ENCODE data around the gene KRTAP1-1. TPM values are rescaled to one million over a fixed set of nuclear protein-coding genes. Genes with fewer than 3 reads are reported as not detected.

Gene KRTAP1-1
- not detected in 5 replicates for total RNA-seq (2022; extraction: Qiagen RNA extraction)

GRCh38 chr17:41040783-41041571 is at the start of gene KRTAP1-1:
TSS of gene KRTAP1-1 (minus strand) at chr17:41041450. CDS start at chr17:41041397, 53 bp downstream.

GRCh38 chr17:41084100-41084856 is 43.0 kb upstream of the KRTAP1-1 start, which contains the start of gene KRTAP4-7:
TSS of gene KRTAP4-7 (plus strand) at chr17:41084150. CDS start at chr17:41084207, 57 bp downstream.

GRCh38 chr17:41065829-41066624 is 24.8 kb upstream of the KRTAP1-1 start, which contains the start of gene KRTAP2-4:
TSS of gene KRTAP2-4 (minus strand) at chr17:41065879. CDS start at chr17:41065845, 34 bp downstream.

GRCh38 chr17:41060052-41060604 is 18.9 kb upstream of the KRTAP1-1 start, which contains the start of gene KRTAP2-3:
TSS of gene KRTAP2-3 (minus strand) at chr17:41060114. CDS start at chr17:41060050, 64 bp downstream.

GRCh38 chr17:41055130-41055529 is 13.9 kb upstream of the KRTAP1-1 start, which contains the start of gene KRTAP2-2:
TSS of gene KRTAP2-2 (minus strand) at chr17:41055230. CDS start at chr17:41055211, 19 bp downstream.

GRCh38 chr17:41046735-41047465 is 5.7 kb upstream of the KRTAP1-1 start, which contains the start of gene KRTAP2-1:
TSS of gene KRTAP2-1 (minus strand) at chr17:41047316. CDS start at chr17:41047267, 49 bp downstream.

GRCh38 chr17:41034346-41034935 is 6.8 kb downstream of the KRTAP1-1 start, which contains the start of gene KRTAP1-3:
TSS of gene KRTAP1-3 (minus strand) at chr17:41034874. CDS start at chr17:41034821, 53 bp downstream.

GRCh38 chr17:41029633-41030245 is 11.5 kb downstream of the KRTAP1-1 start, which contains the start of gene KRTAP1-4:
TSS of gene KRTAP1-4 (minus strand) at chr17:41030195. CDS start at chr17:41030078, 117 bp downstream.

GRCh38 chr17:41026715-41027471 is 14.4 kb downstream of the KRTAP1-1 start, which contains the start of gene KRTAP1-5:
TSS of gene KRTAP1-5 (minus strand) at chr17:41027208. CDS start at chr17:41027155, 53 bp downstream.

GRCh38 chr17:41008811-41009210 is 32.4 kb downstream of the KRTAP1-1 start, which contains the start of gene KRTAP3-1:
TSS of gene KRTAP3-1 (minus strand) at chr17:41009128. CDS start at chr17:41009074, 54 bp downstream.

GRCh38 chr17:40999563-40999962 is 41.7 kb downstream of the KRTAP1-1 start, which contains the start of gene KRTAP3-2:
TSS of gene KRTAP3-2 (minus strand) at chr17:40999906. CDS start at chr17:40999853, 53 bp downstream.

GRCh38 chr17:40993839-40994238 is 47.4 kb downstream of the KRTAP1-1 start, which contains the start of gene KRTAP3-3:
TSS of gene KRTAP3-3 (minus strand) at chr17:40994164. CDS start at chr17:40994097, 67 bp downstream.

Other genes with a start within 250 kb of the KRTAP1-1 start
- not detected in 5 replicates for gene KRT28, start 241.5 kb downstream of the KRTAP1-1 start, total RNA-seq (2022; extraction: Qiagen RNA extraction)
- 65.4 to 117 TPM (median 102 TPM) in 5 replicates for gene KRT10, start 218.8 kb downstream of the KRTAP1-1 start, total RNA-seq (2022; extraction: Qiagen RNA extraction)
- not detected in 5 replicates for gene KRT12, start 174.2 kb downstream of the KRTAP1-1 start, total RNA-seq (2022; extraction: Qiagen RNA extraction)
- gene KRT20, start 156.2 kb downstream of the KRTAP1-1 start, total RNA-seq (2022; extraction: Qiagen RNA extraction) = 0.11 to 0.30 TPM (median 0.23 TPM) in 5 replicates
- gene KRT23, start 103.8 kb downstream of the KRTAP1-1 start, total RNA-seq (2022; extraction: Qiagen RNA extraction) = 0.08 to 0.14 TPM (median 0.10 TPM) in 4 of 5 replicates, not detected in the other
- gene KRT39, start 74.5 kb downstream of the KRTAP1-1 start, total RNA-seq (2022; extraction: Qiagen RNA extraction) = not detected in 5 replicates
- gene KRT40, start 57.1 kb downstream of the KRTAP1-1 start, total RNA-seq (2022; extraction: Qiagen RNA extraction) = not detected in 5 replicates
- gene KRTAP3-3, start 47.3 kb downstream of the KRTAP1-1 start, total RNA-seq (2022; extraction: Qiagen RNA extraction) = not detected in 5 replicates
- gene KRTAP3-2, start 41.5 kb downstream of the KRTAP1-1 start, total RNA-seq (2022; extraction: Qiagen RNA extraction) = 0.20 to 0.57 TPM (median 0.29 TPM) in 5 replicates
- gene KRTAP3-1, start 32.3 kb downstream of the KRTAP1-1 start, total RNA-seq (2022; extraction: Qiagen RNA extraction) = not detected in 5 replicates
- not detected in 5 replicates for gene KRTAP1-5, start 14.2 kb downstream of the KRTAP1-1 start, total RNA-seq (2022; extraction: Qiagen RNA extraction)
- not detected in 5 replicates for gene KRTAP1-4, start 11.3 kb downstream of the KRTAP1-1 start, total RNA-seq (2022; extraction: Qiagen RNA extraction)
- not detected in 5 replicates for gene KRTAP1-3, start 6.6 kb downstream of the KRTAP1-1 start, total RNA-seq (2022; extraction: Qiagen RNA extraction)
- gene KRTAP2-1, start 5.9 kb upstream of the KRTAP1-1 start, total RNA-seq (2022; extraction: Qiagen RNA extraction) = not detected in 5 replicates
- not detected in 5 replicates for gene KRTAP2-2, start 13.8 kb upstream of the KRTAP1-1 start, total RNA-seq (2022; extraction: Qiagen RNA extraction)
- 0.18 TPM in 1 of 5 replicates, not detected in the others for gene KRTAP2-3, start 18.7 kb upstream of the KRTAP1-1 start, total RNA-seq (2022; extraction: Qiagen RNA extraction)
- gene KRTAP2-4, start 24.4 kb upstream of the KRTAP1-1 start, total RNA-seq (2022; extraction: Qiagen RNA extraction) = not detected in 5 replicates
- not detected in 5 replicates for gene KRTAP4-7, start 42.7 kb upstream of the KRTAP1-1 start, total RNA-seq (2022; extraction: Qiagen RNA extraction)
- gene KRTAP4-8, start 56.7 kb upstream of the KRTAP1-1 start, total RNA-seq (2022; extraction: Qiagen RNA extraction) = not detected in 5 replicates
- not detected in 5 replicates for gene KRTAP4-16, start 60.8 kb upstream of the KRTAP1-1 start, total RNA-seq (2022; extraction: Qiagen RNA extraction)
- not detected in 5 replicates for gene KRTAP4-9, start 63.9 kb upstream of the KRTAP1-1 start, total RNA-seq (2022; extraction: Qiagen RNA extraction)
- gene KRTAP4-11, start 76.9 kb upstream of the KRTAP1-1 start, total RNA-seq (2022; extraction: Qiagen RNA extraction) = not detected in 5 replicates
- not detected in 5 replicates for gene KRTAP4-12, start 82.7 kb upstream of the KRTAP1-1 start, total RNA-seq (2022; extraction: Qiagen RNA extraction)
- gene KRTAP4-6, start 99.1 kb upstream of the KRTAP1-1 start, total RNA-seq (2022; extraction: Qiagen RNA extraction) = not detected in 5 replicates
- gene KRTAP4-5, start 108.4 kb upstream of the KRTAP1-1 start, total RNA-seq (2022; extraction: Qiagen RNA extraction) = not detected in 5 replicates
- gene KRTAP4-4, start 119.3 kb upstream of the KRTAP1-1 start, total RNA-seq (2022; extraction: Qiagen RNA extraction) = not detected in 5 replicates
- not detected in 5 replicates for gene KRTAP4-3, start 126.8 kb upstream of the KRTAP1-1 start, total RNA-seq (2022; extraction: Qiagen RNA extraction)
- gene KRTAP4-2, start 136.8 kb upstream of the KRTAP1-1 start, total RNA-seq (2022; extraction: Qiagen RNA extraction) = not detected in 5 replicates
- 0.08 to 0.13 TPM in 2 of 5 replicates, not detected in the others for gene KRTAP4-1, start 143.5 kb upstream of the KRTAP1-1 start, total RNA-seq (2022; extraction: Qiagen RNA extraction)
- gene KRTAP9-1, start 148.4 kb upstream of the KRTAP1-1 start, total RNA-seq (2022; extraction: Qiagen RNA extraction) = not detected in 5 replicates
- gene KRTAP9-2, start 185.2 kb upstream of the KRTAP1-1 start, total RNA-seq (2022; extraction: Qiagen RNA extraction) = not detected in 5 replicates
- gene KRTAP9-3, start 191.0 kb upstream of the KRTAP1-1 start, total RNA-seq (2022; extraction: Qiagen RNA extraction) = not detected in 5 replicates
- gene KRTAP9-8, start 196.5 kb upstream of the KRTAP1-1 start, total RNA-seq (2022; extraction: Qiagen RNA extraction) = not detected in 5 replicates
- not detected in 5 replicates for gene KRTAP9-4, start 208.2 kb upstream of the KRTAP1-1 start, total RNA-seq (2022; extraction: Qiagen RNA extraction)
- gene KRTAP9-9, start 213.9 kb upstream of the KRTAP1-1 start, total RNA-seq (2022; extraction: Qiagen RNA extraction) = not detected in 5 replicates
- not detected in 5 replicates for gene KRTAP9-6, start 223.9 kb upstream of the KRTAP1-1 start, total RNA-seq (2022; extraction: Qiagen RNA extraction)
- not detected in 5 replicates for gene KRTAP9-7, start 234.2 kb upstream of the KRTAP1-1 start, total RNA-seq (2022; extraction: Qiagen RNA extraction)

Measured in A549 treated with AZD2906 at 1 μM for 4 hours (cell line).